Measurements from ENCODE around the gene TFEB. TPM values are rescaled to one million over a fixed set of nuclear protein-coding genes. Genes with fewer than 3 reads are reported as not detected.

The TFEB gene
- polyA plus RNA-seq, 1 donor = 86.0 TPM

DNA sequence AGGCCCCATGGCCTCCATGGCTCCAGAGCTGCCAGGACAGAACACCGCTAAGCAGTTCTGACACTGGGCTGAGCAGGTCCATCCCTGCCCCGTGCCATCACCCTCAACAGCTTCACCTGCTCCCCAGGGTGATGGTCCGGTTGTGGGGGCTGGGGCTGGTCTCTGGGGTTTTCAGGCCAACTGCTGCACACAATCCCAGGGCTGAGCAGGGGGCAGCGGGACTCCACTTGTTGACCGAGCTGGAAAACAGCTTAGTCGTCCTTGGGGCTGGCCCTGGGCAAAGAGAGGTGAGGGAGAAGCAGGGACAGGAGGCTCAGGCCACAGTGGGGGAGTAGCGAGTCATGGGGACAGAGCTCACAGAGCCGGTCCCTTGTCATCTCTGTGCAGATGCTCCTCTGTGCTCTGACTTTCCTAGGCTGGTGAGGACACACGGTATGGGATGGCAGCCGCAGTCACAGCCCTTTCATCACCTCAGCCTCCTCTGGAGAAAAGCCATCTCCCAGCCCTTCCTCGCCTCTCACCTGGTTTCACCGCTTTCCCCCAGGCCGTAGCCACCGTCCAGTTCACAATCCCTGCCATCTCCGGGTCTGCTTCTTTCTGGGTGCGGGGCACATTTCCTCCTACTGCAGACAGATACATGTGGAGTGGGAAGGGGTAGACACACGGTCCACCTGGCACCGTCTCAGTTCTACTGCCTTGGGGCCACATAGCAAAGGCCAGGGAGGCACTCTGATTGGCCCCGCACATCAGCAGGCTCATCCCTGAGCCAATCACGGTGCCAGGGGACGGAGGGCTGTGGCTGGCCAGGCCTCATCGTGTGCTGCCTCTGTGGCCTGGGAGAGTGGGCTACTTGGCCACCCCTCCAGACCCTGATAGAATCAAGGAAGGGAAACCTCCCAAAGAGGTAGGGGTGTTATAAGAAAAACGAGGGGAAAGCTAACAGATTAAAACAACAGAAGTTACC lies 78.0 kb downstream of the TFEB start:
- Histone ChIP-seq H3K27me3 (ENCODE audit: control insufficient read depth, insufficient read depth, low read length) (peaks cover 21% of the 10 kb centered on the region), H3K36me3 (ENCODE audit: control insufficient read depth, insufficient read depth, low read length) (peaks cover 4% of the 10 kb centered on the region), H3K4me1 (ENCODE audit: control insufficient read depth, insufficient read depth, low read length) (peaks cover 7% of the 10 kb centered on the region), H3K9me3 (ENCODE audit: control insufficient read depth, low read depth, low read length) (no peaks in the 10 kb centered on the region), H3K4me3 (ENCODE audit: low read length) (no peak overlapping the region), H3K27ac (ENCODE audit: low read length) (no peak overlapping the region)
- DNase-seq = no peak
- no CpG with 5 or more reads among the region's 23 CpGs for WGBS (ENCODE audit: insufficient coverage, low lambda C conversion rate)

DNA sequence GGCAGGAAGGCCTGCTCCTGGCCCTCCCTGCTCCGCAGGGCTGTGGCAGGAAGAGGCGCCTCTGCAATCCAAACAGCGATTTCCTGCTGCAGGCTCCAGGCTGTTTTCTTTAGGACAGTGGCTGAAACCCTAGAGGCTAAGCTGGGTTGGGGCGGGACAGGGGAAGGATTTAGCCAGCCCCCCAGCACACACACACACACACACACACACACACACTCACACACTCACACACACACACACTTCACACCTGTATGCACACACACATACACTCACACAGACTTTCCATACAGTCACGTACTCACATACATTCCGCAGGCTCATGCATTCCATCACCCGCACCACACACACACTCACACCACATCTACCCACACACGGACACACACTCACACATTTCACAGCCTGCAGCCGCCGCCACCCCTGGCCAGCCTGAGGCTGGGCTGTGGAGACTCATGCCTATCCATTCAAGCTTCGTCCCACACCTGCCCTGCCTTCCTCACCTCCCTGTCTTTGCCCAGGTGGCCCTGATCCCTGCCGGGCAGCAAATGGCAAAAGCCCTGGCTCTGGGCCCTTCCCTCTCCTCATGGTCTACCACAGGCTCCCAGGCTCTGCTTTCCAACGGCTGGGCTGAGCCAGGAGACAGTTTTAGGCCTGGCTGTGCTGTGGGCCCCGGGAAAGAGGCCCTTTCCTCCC lies 79.3 kb downstream of the TFEB start:
- 40% methylated on average over 1 of the region's 14 CpGs for WGBS (ENCODE audit: insufficient coverage, low lambda C conversion rate)
- no peak overlapping the region for H3K4me3 ChIP-seq (ENCODE audit: low read length)
- H3K27me3 ChIP-seq (ENCODE audit: control insufficient read depth, insufficient read depth, low read length) = peaks cover 25% of the 10 kb centered on the region
- H3K36me3 ChIP-seq (ENCODE audit: control insufficient read depth, insufficient read depth, low read length) = peaks cover 8% of the 10 kb centered on the region
- peak overlapping the region; percentile 49 for H3K27ac ChIP-seq (ENCODE audit: low read length)
- peaks cover 7% of the 10 kb centered on the region for H3K4me1 ChIP-seq (ENCODE audit: control insufficient read depth, insufficient read depth, low read length)
- peak in 1 of 2 donors; percentile 24 for DNase-seq
- no peaks in the 10 kb centered on the region for H3K9me3 ChIP-seq (ENCODE audit: control insufficient read depth, low read depth, low read length)

DNA sequence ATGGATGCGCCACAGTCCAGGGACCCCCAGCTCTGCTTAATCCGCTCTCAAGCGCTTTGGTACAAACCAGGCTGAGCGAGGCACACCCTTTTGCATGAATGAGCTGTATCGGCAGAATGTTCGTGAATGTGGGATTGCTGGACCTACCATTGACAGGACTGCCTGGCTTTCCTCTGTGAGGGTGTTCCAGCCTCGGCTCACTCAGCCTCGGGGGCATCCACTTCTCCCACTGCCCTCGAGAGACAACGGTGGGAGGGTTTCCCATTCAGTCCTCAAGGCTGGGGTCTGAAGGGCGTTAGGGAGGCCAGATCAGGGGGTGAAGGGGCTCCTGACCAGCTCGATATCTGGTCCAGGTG lies 79.8 kb downstream of the TFEB start:
- WGBS (ENCODE audit: insufficient coverage, low lambda C conversion rate) = no CpG with 5 or more reads among the region's 12 CpGs
- peaks cover 10% of the 10 kb centered on the region for H3K36me3 ChIP-seq (ENCODE audit: control insufficient read depth, insufficient read depth, low read length)
- no peak overlapping the region for H3K4me3 ChIP-seq (ENCODE audit: low read length)
- H3K9me3 ChIP-seq (ENCODE audit: control insufficient read depth, low read depth, low read length) = no peaks in the 10 kb centered on the region
- H3K27ac ChIP-seq (ENCODE audit: low read length) = peak overlapping the region; percentile 12
- H3K4me1 ChIP-seq (ENCODE audit: control insufficient read depth, insufficient read depth, low read length) = peaks cover 7% of the 10 kb centered on the region
- H3K27me3 ChIP-seq (ENCODE audit: control insufficient read depth, insufficient read depth, low read length) = peaks cover 25% of the 10 kb centered on the region
- DNase-seq = no peak

DNA sequence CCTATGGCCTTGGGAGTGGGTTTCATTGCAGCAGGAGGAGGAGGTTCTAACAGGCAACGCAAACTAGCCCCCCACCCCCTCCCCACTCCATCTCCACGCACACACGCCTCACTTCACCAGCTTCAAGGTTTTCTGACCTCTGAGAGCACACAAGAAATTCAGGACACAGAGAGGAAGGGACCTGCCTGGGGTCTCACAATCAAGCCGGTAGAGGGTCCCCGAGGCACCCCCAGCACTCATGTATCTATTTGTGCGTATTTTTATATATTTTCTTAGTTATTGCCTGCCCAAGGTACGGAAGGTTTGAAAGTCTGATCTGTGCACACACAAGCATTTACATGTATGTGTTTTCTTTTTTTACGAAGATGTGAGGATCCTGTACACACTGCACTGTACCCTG lies 80.2 kb downstream of the TFEB start:
- H3K9me3 ChIP-seq (ENCODE audit: control insufficient read depth, low read depth, low read length) = no peaks in the 10 kb centered on the region
- no peak overlapping the region for H3K4me3 ChIP-seq (ENCODE audit: low read length)
- peaks cover 7% of the 10 kb centered on the region for H3K4me1 ChIP-seq (ENCODE audit: control insufficient read depth, insufficient read depth, low read length)
- no CpG with 5 or more reads among the region's 8 CpGs for WGBS (ENCODE audit: insufficient coverage, low lambda C conversion rate)
- H3K36me3 ChIP-seq (ENCODE audit: control insufficient read depth, insufficient read depth, low read length) = peaks cover 11% of the 10 kb centered on the region
- no peak overlapping the region for H3K27ac ChIP-seq (ENCODE audit: low read length)
- H3K27me3 ChIP-seq (ENCODE audit: control insufficient read depth, insufficient read depth, low read length) = peaks cover 21% of the 10 kb centered on the region
- DNase-seq = no peak

DNA sequence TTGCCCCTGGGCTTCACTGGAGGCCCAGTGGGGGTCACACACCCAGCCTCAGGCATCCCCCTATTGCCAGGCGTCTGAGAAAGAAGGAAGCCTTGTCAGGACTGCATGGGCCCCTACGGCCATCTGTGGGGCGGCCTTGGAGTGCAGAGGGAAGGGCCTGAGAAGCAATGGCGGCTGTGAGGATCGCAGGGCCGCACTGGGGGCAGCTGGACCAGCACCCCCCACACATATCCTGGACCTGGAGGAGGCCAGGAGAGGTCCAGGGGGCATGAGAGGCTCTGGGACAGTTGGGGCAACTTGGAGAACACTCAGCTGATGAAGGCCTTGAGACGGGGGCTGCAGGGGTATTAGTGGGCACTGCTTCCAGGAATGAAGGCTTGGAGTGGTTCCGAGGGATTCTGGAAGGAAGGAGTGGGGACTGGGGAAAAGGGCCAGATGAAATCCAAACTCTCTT lies 80.7 kb downstream of the TFEB start:
- H3K27ac ChIP-seq (ENCODE audit: low read length) = no peak overlapping the region
- no peak for DNase-seq
- H3K36me3 ChIP-seq (ENCODE audit: control insufficient read depth, insufficient read depth, low read length) = peaks cover 12% of the 10 kb centered on the region
- peaks cover 17% of the 10 kb centered on the region for H3K27me3 ChIP-seq (ENCODE audit: control insufficient read depth, insufficient read depth, low read length)
- H3K4me1 ChIP-seq (ENCODE audit: control insufficient read depth, insufficient read depth, low read length) = peaks cover 7% of the 10 kb centered on the region
- H3K4me3 ChIP-seq (ENCODE audit: low read length) = no peak overlapping the region
- no CpG with 5 or more reads among the region's 8 CpGs for WGBS (ENCODE audit: insufficient coverage, low lambda C conversion rate)
- H3K9me3 ChIP-seq (ENCODE audit: control insufficient read depth, low read depth, low read length) = no peaks in the 10 kb centered on the region

DNA sequence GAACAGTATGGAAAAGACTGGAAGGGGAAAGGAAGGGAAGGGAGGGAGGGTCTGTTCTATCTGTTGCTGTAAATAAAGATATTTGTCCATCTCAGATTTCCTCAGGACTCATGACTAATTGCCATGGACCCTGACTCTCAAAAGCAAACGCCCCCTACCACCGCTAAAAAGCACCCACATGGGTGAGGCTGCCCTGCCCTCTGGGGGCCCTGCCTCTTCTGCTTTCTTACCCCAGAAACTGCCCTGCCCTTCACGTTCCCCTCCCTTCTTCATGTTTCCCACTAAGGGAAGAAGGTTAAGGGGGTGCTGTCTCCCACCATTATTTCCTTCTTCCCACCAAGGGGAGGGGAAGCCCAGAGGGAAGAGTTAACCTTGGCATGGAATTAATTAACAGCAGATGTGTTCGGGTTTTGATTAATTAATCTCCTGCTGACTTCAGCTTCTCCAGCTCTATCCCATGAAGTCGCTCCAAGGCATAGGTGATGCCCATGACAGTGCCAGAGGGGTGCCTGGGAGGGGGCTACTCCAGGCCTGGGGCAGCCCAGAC lies 81.2 kb downstream of the TFEB start:
- no peaks in the 10 kb centered on the region for H3K9me3 ChIP-seq (ENCODE audit: control insufficient read depth, low read depth, low read length)
- DNase-seq = no peak
- no peak overlapping the region for H3K4me3 ChIP-seq (ENCODE audit: low read length)
- H3K4me1 ChIP-seq (ENCODE audit: control insufficient read depth, insufficient read depth, low read length) = peaks cover 7% of the 10 kb centered on the region
- H3K27ac ChIP-seq (ENCODE audit: low read length) = no peak overlapping the region
- peaks cover 14% of the 10 kb centered on the region for H3K36me3 ChIP-seq (ENCODE audit: control insufficient read depth, insufficient read depth, low read length)
- peaks cover 14% of the 10 kb centered on the region for H3K27me3 ChIP-seq (ENCODE audit: control insufficient read depth, insufficient read depth, low read length)
- 67% methylated on average over 1 of the region's 5 CpGs for WGBS (ENCODE audit: insufficient coverage, low lambda C conversion rate)

DNA sequence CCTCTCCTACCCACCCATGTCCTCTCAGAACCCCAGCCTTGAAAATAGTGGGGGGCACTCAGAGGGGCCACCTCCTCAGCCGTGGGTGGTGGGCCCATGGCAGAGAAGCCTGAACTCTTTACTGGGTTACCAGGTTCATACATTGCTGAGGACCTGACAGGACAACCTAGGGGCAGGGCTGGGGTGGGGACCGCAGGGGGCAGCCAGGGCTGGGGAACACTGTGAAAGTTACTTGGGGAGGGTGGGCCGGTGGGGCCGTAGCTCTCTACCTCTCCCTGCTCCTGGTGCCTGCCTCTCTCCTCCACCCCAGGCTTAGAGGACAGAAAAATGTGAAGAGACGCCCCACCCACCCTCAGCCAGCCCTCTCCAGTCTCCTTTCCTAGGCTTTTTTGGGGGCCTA lies 81.7 kb downstream of the TFEB start:
- DNase-seq = no peak
- Histone ChIP-seq H3K9me3 (ENCODE audit: control insufficient read depth, low read depth, low read length) (no peaks in the 10 kb centered on the region), H3K27ac (ENCODE audit: low read length) (no peak overlapping the region), H3K4me1 (ENCODE audit: control insufficient read depth, insufficient read depth, low read length) (peaks cover 7% of the 10 kb centered on the region), H3K36me3 (ENCODE audit: control insufficient read depth, insufficient read depth, low read length) (peaks cover 17% of the 10 kb centered on the region), H3K4me3 (ENCODE audit: low read length) (no peak overlapping the region), H3K27me3 (ENCODE audit: control insufficient read depth, insufficient read depth, low read length) (peaks cover 9% of the 10 kb centered on the region)
- no CpG with 5 or more reads among the region's 5 CpGs for WGBS (ENCODE audit: insufficient coverage, low lambda C conversion rate)

DNA sequence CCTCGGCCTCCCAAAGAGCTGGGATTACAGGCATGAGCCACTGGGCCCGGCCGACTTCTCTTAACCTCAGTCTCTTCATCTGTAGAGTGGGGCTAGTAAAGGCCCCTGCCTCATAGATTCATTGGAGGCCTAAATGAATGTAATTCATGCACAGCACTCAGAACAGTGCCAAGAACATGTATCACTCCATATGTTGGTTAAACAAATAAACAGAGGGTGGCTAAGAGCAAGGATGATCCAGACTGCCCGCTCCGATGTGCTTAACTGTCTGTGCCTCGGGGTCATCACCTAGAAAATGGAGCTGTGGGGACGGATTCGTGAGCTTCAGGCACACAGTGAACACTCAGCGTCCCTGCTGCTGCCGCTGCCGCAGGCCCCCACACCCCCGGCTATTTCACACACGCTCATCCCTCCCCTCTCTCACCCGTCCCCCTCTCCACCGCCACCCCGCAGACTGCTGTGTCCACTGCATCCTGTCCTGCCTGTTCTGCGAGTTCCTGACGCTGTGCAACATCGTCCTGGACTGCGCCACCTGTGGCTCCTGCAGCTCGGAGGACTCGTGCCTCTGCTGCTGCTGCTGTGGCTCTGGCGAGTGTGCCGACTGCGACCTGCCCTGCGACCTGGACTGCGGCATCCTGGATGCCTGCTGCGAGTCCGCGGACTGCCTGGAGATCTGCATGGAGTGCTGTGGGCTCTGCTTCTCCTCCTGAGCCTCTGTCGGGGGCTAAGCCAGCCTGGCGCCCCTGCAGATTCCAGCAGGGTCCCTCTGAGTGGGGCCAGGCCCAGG lies 82.3 kb downstream of the TFEB start:
- Histone ChIP-seq H3K36me3 (ENCODE audit: control insufficient read depth, insufficient read depth, low read length) (peaks cover 20% of the 10 kb centered on the region), H3K4me1 (ENCODE audit: control insufficient read depth, insufficient read depth, low read length) (peaks cover 7% of the 10 kb centered on the region), H3K4me3 (ENCODE audit: low read length) (no peak overlapping the region), H3K9me3 (ENCODE audit: control insufficient read depth, low read depth, low read length) (no peaks in the 10 kb centered on the region), H3K27ac (ENCODE audit: low read length) (no peak overlapping the region), H3K27me3 (ENCODE audit: control insufficient read depth, insufficient read depth, low read length) (peaks cover 7% of the 10 kb centered on the region)
- WGBS (ENCODE audit: insufficient coverage, low lambda C conversion rate) = no CpG with 5 or more reads among the region's 32 CpGs
- DNase-seq = no peak

DNA sequence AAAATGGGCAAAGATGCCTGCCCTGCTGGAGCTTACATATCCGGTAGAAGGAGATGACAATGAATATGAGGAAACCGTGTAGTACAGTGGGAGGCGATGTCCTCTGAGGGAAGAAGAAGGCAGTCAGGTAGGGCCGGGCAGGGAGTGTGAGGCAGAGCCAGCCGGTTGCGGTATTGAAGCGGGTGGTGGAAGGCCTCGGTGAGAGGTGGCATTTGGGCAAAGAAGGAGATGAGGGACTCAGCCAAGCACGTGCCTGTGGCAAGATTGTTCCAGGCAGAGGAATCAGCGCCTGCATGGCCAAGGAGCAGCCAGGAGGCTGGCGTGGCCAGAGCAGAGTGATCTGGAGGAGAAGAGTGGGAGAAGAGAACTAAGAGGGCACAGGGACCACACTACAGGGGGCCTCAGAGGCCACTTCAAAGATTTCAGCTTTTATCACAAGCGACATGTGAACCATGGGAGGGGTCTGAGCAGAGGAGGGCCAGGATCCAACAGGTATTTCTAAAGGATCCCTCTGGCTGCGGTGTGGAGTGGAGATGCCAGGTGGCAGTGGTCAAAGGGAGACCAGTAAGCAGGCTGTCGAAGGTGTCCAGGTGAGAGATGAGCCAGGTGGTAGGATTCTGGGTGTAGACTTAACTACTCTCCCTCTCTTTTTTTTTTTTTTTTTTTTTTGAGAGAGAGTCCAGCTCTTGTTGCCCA lies 83.3 kb downstream of the TFEB start:
- Histone ChIP-seq H3K9me3 (ENCODE audit: control insufficient read depth, low read depth, low read length) (no peaks in the 10 kb centered on the region), H3K4me1 (ENCODE audit: control insufficient read depth, insufficient read depth, low read length) (peaks cover 7% of the 10 kb centered on the region), H3K27me3 (ENCODE audit: control insufficient read depth, insufficient read depth, low read length) (peaks cover 7% of the 10 kb centered on the region), H3K36me3 (ENCODE audit: control insufficient read depth, insufficient read depth, low read length) (peaks cover 24% of the 10 kb centered on the region), H3K4me3 (ENCODE audit: low read length) (no peak overlapping the region), H3K27ac (ENCODE audit: low read length) (no peak overlapping the region)
- no peak for DNase-seq
- no CpG with 5 or more reads among the region's 14 CpGs for WGBS (ENCODE audit: insufficient coverage, low lambda C conversion rate)

All from large intestine (tissue), 3 donors.